ENCODE measurements around the gene CDC34.

Gene CDC34

GRCh38 chr19:492091-492531, 39.4 kb upstream of the CDC34 start:
- Histone ChIP-seq H3K4me2 (ENCODE audit: low read length) (no peak overlapping the region), H3K36me3 (ENCODE audit: control insufficient read depth, low read length) (peaks cover 3% of the 10 kb centered on the region; the same call in 1 of the 2 replicates), H4K20me1 (ENCODE audit: control insufficient read depth, insufficient read depth, low read depth, low read length) (no peaks in the 10 kb centered on the region), H3K4me3 (ENCODE audit: low read length) (no peak overlapping the region), H3K9me3 (ENCODE audit: control insufficient read depth, insufficient read depth, low read length) (peaks cover 13% of the 10 kb centered on the region; the same call in 1 of the 2 replicates), H3K27me3 (ENCODE audit: control insufficient read depth, low read length) (no peaks in the 10 kb centered on the region), H3K4me1 (ENCODE audit: control insufficient read depth, low read length) (peaks cover 12% of the 10 kb centered on the region), H3K79me2 (ENCODE audit: control insufficient read depth, low read length) (peaks cover 3% of the 10 kb centered on the region; the same call in 1 of the 2 replicates), H3F3A (ENCODE audit: control insufficient read depth, insufficient read depth) (peaks cover 10% of the 10 kb centered on the region), H3K9me2 (replicated peaks; ENCODE audit: control insufficient read depth, low read length) (no peaks in the 10 kb centered on the region), H3K27ac (ENCODE audit: low read depth, low read length) (no peak overlapping the region)
- TF ChIP-seq EZH2phosphoT487 (IDR thresholded peaks at IDR 0.05; ENCODE audit: borderline replicate concordance, low read length), result no peak

GRCh38 chr19:493391-494170, 38.0 kb upstream of the CDC34 start:
- peaks cover 10% of the 10 kb centered on the region; the same call in 1 of the 2 replicates for H3K9me3 ChIP-seq (ENCODE audit: control insufficient read depth, insufficient read depth, low read length)
- no peak for TF ChIP-seq CTCF (IDR thresholded peaks at IDR 0.05; ENCODE audit: low read depth, low read length, poor library complexity, severe bottlenecking)
- TF ChIP-seq EZH2phosphoT487 (IDR thresholded peaks at IDR 0.05; ENCODE audit: borderline replicate concordance, low read length), result no peak
- H3K9me2 ChIP-seq (replicated peaks; ENCODE audit: control insufficient read depth, low read length), result no peaks in the 10 kb centered on the region
- H3K4me2 ChIP-seq (ENCODE audit: low read length), result no peak overlapping the region
- peaks cover 6% of the 10 kb centered on the region for H3F3A ChIP-seq (ENCODE audit: control insufficient read depth, insufficient read depth)
- H3K27me3 ChIP-seq (ENCODE audit: control insufficient read depth, low read length), result peaks cover 8% of the 10 kb centered on the region
- H4K20me1 ChIP-seq (ENCODE audit: control insufficient read depth, insufficient read depth, low read depth, low read length), result no peaks in the 10 kb centered on the region
- peaks cover 1% of the 10 kb centered on the region; the same call in 1 of the 2 replicates for H3K36me3 ChIP-seq (ENCODE audit: control insufficient read depth, low read length)
- H3K79me2 ChIP-seq (ENCODE audit: control insufficient read depth, low read length), result no peaks in the 10 kb centered on the region
- no peak overlapping the region for H3K27ac ChIP-seq (ENCODE audit: low read depth, low read length)
- H3K4me1 ChIP-seq (ENCODE audit: control insufficient read depth, low read length), result peaks cover 8% of the 10 kb centered on the region; the same call in 1 of the 2 replicates
- H3K4me3 ChIP-seq (ENCODE audit: low read length), result no peak overlapping the region

- no peaks in the 10 kb centered on the region for H4K20me1 ChIP-seq (ENCODE audit: control insufficient read depth, insufficient read depth, low read depth, low read length)
- no peaks in the 10 kb centered on the region for H3K9me2 ChIP-seq (replicated peaks; ENCODE audit: control insufficient read depth, low read length)
- H3K27me3 ChIP-seq (ENCODE audit: control insufficient read depth, low read length), result peaks cover 8% of the 10 kb centered on the region
- H3K4me3 ChIP-seq (ENCODE audit: low read length), result no peak overlapping the region
- H3K36me3 ChIP-seq (ENCODE audit: control insufficient read depth, low read length), result no peaks in the 10 kb centered on the region
- H3F3A ChIP-seq (ENCODE audit: control insufficient read depth, insufficient read depth), result peaks cover 6% of the 10 kb centered on the region
- no peak for TF ChIP-seq EZH2phosphoT487 (IDR thresholded peaks at IDR 0.05; ENCODE audit: borderline replicate concordance, low read length)
- TF ChIP-seq CTCF (IDR thresholded peaks at IDR 0.05; ENCODE audit: low read depth, low read length, poor library complexity, severe bottlenecking), result no peak
- peaks cover 10% of the 10 kb centered on the region; the same call in 1 of the 2 replicates for H3K9me3 ChIP-seq (ENCODE audit: control insufficient read depth, insufficient read depth, low read length)
- H3K27ac ChIP-seq (ENCODE audit: low read depth, low read length), result no peak overlapping the region
- H3K4me1 ChIP-seq (ENCODE audit: control insufficient read depth, low read length), result peaks cover 7% of the 10 kb centered on the region; the same call in 1 of the 2 replicates
- H3K79me2 ChIP-seq (ENCODE audit: control insufficient read depth, low read length), result no peaks in the 10 kb centered on the region
- no peak overlapping the region for H3K4me2 ChIP-seq (ENCODE audit: low read length)
These were observed 37.1 kb upstream of the CDC34 start for GRCh38 chr19:494171-495080.
